SW 1271 (cell line): Measurements from ENCODE around the gene RARB.

Source experiments
- DNase-seq, 2 experiments: peaks; one replicate each; lab custom pipeline; 2025; lab: John Stamatoyannopoulos, UW

Gene RARB

DNA sequence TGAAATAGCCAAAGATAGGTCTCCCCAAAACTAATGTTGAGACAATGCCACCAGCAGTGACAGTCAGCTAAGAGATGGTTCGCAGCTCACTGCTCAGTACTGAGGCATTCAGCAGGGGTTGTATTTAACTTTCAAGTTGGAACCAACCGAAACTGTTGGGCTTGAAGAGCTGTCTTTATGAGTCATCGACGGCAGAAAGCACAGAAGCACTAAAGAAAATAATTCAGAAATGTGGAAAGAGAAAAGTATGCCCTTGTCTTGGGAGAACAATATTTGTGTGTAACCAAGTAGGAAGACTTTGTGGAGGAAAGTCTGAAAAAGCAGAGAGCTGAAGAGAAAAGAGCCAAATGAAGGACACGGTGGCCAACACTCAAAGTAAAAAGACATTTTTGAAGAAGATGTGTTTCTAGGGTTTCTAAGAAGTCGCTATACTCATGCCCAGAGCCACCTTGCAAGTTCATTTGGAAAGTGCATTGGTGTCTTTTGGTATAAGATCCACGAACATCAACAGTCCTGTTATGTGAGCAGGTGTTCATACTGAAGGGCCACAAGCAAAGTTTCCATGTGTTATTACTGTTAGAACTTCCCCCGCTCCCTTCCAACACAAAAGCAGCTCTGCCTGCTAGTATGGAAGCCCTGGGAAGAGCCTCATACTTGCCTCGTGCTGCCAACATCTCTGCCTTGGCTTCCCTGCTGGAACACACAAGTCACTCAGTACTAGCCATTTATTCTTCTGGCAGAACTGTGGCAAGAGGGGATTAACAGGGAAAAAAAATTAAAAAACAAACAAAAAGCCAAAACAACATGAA is 4.1 kb upstream of the RARB start:
- DNase-seq, result no peak

DNA sequence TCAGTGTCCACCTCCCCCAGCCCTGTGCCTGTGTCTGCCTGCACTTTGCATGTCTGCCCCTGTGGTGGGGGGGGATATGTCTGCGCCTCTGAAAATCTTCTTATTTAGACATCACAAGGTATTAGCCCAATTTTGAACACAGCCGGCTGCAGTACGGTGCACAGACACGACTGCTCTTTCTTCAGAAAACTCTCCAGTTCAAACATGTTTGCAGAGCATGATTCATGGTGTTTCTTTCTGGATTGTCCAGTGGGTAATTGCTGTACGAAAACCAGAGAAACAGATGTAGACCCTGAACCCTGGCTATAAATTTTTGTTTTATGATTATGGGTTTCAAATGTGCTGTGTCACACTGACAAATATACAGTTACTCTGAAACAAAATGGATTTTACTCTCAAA is 3.4 kb upstream of the RARB start:
- DNase-seq, result no peak

DNA sequence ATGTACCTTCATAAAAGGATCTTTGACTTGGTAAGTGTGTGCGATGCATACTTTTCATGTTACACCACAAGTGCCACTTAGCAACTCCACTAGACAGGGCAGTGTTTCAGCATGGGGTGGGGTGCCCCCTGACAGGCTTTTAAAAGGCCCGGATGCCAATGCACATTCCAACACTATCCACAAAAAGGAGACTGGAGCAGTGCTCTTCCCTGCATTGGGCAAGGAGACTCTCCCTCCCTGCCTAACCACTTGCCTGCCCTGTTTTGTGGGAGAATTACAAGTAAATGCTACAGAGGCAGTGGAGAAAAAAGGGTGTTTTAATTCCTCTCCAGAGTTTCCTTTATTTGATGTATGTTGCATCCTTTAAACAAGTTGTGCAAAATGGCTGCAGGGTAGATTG is 1.7 kb upstream of the RARB start:
- DNase-seq, result no peak

DNA sequence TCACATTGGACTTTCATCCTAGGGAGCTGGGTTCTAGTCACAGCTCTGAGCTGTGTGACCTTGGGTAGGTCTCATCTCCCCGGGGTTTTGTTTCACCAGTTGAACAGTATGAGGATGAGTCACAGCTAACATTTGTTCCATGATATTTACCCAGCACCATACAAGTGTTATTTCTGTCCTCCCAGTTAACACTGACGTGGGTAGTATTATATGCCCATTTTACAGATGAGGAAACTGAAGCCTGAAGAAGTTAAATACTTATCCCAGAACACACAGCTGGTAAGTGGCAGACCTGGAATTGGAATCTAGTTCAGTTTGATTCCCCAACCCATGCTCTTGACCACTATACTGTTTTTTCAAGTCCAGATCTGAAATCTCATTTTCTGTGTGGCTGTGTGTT is 908 bp upstream of the RARB start:
- DNase-seq, result no peak

DNA sequence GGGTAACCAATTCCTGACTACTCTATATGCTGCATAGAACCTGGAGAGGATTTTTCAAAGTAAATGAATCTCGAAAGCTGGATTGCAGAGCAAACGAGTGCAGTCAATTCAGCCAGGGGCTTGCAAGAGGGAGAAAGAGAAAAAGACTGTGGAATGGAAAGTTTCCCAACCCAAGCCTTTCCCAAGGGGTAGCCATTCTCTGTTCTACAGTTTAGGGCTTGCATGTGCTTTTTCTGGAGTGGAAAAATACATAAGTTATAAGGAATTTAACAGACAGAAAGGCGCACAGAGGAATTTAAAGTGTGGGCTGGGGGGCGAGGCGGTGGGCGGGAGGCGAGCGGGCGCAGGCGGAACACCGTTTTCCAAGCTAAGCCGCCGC is 511 bp upstream of the RARB start:
- DNase-seq, result no peak

DNA sequence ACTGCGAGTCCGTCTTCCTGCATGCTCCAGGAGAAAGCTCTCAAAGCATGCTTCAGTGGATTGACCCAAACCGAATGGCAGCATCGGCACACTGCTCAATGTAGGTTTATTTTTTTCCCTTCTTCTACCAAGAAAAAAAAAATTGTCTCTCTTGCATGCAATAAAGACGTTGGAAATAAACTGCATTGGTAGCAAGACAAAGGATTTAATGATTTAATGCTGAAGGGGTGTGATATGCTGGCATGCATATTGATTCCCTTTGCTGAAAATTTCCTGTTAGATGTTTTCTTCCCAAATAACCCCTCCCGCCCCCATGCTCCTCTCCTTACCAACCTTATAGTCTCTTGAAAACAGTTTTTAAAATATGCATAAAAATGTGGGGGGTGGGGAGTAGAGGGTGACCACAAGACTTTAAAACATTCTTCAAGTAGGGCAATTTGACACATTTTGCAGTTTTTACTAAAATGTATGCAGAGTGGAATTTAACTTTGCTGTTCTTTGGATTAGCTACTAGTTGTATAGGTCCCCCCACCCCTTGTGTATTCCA is 799 bp downstream of the RARB start:
- DNase-seq, result no peak

DNA sequence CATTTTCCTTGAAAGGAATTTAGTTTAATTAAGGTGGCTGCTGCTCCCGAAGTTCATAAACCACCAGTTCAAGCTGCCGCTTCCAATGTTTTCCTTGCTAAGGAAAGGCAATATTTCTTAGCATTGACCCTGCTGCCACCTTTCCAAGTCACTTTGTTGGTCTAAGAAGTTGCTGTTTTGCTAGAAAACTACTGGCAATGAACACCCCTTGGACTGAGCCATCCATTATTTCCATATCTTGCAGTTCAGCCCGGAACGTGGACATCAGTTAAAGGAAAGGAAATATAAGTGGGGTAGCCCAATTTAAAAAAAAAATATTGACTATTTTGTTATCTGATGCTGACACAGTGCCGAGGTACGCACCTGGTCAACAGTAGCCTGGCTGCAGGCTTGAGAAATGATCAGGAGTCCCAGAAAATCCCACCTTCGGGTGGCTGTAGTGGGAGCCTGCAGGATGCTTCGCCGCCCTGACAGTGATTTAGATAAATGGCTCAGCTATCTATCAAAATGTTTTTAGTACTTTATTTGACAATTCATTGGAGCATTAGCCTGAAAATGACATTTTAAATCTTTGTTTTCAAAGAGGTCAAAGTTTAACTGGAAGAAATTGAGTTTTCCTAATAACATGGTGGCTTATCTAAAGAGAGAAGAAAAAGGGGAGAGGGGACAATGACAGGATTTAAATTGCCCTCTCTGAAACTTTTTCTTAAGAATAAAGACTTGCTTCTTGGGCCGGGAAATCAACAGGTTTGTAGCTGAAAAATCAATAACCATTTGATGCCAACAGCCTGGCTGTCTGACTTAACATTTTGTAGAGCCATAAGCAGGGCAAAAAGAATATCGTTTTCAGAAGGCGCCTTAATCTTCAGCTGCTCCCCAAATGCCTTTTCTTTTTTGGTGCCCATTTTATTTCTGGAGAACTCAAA is 1.6 kb downstream of the RARB start:
- DNase-seq, result no peak

DNA sequence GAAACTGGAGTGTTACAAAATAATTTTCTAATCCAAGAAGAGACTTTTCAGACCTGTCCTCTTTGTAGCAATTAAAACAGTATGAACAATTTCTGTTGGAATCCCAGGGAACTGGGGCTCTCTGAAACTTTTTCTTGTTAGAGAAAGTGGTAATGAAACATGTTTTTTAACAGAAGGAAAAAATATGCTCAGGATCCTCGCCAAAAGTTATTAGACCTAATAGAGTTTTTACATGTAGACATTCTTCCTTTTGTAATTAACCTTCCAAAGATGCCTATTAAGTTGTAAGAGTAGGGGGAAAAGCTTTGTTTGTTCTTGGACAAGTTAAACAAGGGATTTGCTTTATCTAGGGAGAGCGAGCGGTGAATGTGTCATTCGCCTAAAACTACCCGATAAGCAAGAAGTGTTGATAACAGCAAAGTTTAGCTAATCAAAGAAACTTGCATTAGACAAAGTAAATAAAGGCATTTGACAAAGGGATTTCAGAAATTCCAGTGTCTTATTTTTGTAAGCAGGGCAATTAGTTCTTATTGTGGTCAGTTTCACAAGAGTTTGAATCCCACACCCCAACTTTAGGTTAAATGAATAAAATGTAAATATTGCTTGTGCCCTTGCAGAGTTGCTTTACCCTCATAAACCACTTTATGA is 2.3 kb downstream of the RARB start:
- DNase-seq, result no peak

DNA sequence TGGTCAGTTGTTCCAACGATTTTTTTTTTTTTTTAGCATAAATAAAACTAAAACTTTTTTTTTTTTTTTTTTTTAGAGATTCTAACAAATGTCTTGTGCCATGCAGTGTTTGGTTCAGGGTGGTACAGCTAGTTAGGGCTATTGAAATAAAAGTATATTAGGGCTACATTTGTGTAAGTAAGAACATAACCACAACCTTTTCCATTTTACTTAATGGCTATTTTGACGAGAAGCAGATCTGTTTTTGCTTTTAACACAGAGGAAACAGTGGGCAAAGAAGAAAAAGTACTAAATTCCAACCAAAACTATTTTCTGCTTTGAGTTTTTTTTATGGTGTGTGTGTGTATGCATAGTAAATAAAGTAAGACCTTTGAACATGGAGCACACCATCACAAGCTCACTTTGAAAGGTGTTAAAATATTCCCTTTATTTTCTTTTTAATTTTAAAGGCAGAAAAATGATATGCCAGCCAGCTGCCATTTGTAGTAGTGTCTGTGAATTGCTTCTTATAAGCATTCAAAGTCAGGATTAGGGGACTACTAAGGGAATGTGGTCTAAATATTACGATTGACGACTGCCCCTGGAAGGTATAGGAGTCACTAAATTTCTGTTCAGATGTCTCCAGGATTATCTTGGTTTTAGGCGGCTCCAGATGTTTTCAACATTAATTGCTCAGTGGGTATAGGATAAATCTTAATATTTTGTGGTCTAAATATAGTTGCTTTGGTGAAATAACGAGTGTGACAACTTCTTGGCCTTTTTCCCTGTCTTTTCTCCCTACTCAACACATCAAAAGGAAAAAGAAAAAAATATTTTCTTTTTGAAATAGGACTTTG is 3.1 kb downstream of the RARB start:
- DNase-seq, result no peak

DNA sequence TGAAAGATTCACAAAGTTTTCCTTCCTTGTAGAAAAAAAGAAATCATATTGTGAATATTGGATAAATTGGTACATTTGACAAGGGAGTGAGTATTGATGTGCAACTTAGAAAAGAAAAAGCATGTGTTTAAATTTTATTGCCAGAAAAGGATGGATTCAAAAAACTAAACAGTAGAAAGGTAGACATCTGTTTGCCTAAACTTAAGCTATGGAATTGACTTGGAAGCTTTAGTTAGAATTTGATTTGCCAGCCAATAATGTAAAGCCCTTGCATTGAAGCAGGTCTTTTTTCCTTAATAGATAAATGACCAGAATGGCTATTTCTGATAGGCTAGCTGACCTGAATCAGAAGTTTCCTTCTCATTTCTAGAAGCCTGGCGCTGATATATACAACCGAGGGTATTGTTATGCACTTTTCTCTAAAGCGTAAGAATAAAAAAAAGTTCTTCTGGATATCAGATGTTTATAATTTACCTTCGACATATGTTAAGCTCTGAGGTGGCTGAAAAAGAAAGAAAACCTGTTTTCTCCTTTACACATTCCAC is 4.2 kb downstream of the RARB start:
- DNase-seq, result no peak

DNA sequence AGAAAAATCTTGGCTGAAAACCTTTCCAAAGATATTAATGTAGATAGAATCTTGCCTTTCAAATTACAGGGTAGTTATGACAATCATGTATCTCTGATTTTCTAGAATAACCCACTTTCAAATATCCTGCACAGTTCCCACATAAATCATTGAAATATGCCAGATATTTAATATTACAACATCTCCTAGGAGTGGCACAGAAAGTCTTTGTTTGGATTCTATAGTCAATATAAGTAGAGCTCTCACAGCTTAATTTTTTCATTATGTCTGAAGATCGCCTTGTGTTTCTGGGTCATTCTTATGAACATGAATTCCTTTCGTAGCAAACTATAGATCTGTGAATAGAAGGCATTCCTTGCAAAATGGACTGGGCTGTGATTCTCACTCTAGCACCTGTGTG is 5.0 kb downstream of the RARB start:
- DNase-seq, result no peak

DNA sequence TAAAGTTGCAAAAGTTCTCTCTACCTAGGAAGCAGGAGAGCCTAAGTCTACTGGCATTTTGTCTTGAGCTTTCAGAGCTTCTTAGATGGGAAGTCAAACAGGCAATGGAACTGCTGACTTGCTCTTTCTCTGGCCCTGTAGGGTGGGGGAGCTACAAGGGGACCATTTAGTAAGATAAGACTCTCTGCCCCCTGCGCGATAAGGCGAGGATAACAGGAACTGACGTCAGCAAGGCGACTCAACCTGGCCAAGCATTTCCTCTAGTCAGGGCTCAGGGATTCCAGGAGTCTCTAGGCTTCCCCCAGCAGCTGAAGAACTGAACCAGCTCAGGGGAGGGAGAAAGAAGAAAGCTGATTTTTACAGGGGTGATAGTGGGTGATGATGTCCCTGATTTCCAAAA is 5.8 kb downstream of the RARB start:
- no peak for DNase-seq

DNA sequence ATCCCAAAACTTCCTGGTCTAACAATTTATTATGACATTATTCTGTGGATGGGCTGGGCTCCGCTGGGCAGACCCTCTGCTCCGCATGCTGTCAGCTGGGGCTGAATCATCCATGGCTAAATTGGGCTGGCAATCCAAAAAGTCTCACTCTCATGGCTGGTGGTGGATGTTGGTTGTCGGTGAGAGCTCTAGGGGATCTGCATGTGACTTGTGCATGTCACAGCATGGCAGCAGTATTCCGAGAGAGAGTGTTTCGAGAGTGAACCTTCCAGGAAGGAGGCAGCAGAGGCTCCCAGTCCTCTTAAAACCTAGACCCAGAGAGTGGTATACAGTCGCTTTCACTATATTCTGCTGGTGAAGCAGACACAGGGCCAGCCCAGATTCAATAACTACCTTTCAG is 9.9 kb downstream of the RARB start:
- no peak for DNase-seq

DNA sequence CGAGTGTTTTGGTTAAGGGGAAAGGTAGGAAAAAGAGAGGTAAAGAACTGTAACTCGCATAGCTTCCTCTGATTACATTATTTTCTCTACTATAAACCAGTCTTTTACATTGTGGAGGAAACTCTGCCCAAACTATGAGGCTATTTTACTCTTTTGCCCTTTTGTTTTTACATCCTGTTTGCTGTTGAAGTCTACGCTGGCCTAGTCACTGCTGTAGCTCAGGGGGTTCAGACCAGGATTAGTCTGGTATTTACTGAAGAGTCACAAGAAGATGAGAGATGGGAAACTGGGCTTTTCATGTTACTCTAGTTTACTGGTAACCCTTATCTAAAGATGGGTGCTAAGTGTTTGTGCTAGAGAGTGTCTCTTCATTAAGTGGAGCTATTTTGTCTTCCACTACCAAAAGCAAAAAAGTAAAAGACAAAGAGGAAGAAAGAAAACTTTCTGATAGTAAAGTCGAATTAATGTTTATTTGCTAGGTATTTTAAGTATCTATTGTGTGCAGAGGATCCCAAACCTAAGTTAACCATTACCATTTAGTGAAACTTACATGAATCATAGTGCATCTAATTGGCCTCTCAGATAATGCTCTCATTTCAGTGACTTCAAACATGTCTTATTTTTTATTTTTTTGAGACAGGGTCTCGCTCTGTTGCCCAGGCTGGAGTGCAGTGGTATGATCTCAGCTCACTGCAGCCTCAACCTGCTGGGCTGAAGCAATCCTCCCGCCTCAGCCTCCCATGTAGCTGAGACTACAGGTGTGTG is 10.9 kb downstream of the RARB start:
- no peak for DNase-seq

DNA sequence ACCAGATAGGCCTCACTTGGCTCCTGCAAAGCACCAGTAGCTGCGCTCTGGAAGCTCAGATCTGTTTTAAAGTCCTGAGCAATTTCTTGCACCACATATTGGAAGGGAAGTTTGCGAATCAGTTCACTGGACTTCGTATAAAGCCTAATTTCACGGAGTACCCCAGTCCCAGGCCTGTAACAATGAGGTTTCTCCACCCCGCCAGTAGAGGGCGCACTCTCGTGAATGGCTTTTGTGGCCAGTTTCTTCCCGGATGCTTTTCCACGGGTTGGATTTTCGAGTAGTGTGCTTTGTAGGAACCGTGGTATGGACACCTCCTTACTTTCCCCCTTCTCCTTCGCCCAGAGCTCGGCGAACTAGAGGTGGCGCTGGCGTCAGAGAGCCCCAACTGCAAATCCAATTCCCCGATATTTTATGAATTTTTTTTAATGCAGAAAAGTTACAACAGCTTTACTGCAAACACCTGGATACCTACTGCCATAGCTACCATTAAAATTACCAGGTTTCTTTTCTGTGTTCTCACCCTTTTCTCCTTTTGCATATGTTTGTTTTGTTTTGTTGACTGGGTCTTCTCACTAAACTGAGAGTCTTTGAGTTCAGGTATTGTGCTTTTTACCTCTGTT is 13.3 kb downstream of the RARB start:
- DNase-seq, result no peak

DNA sequence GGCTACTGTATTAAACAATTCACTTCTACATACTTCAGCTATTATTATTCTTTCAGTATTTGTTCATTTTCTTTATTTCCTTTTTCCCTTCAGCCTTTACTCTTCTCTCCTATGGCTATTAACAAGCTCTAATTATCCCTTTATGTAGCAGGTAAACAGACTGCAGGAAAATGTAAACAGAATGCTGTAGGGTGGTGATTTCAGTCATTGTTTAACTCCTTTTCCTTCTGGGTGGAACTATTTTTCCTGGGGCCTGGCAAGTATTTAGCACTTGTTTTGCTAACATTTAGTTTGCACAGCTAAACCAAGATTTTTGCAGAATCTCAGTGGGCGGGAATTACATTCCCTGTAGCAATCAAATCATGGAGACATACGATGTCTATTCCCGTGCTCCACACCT is 14.4 kb downstream of the RARB start:
- no peak for DNase-seq

DNA sequence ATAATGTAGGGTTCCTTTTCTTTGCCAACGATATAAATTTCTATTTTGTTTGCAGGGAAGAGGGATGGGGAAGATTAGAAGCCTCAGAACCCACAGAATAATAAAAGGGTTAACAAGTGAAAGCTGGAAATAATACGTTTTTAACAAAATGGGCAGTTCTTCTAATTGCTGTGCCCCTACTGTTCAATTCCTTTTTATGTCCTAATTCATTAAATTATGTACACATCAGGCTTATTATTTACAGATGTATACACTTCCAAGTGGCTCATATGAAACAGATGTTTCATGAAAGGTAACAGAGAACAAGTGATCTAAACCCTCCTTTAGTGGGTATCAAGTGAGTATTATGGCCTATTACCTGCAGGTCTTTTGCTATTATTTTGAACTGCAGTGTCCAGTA is 16.2 kb downstream of the RARB start:
- DNase-seq, result no peak

DNA sequence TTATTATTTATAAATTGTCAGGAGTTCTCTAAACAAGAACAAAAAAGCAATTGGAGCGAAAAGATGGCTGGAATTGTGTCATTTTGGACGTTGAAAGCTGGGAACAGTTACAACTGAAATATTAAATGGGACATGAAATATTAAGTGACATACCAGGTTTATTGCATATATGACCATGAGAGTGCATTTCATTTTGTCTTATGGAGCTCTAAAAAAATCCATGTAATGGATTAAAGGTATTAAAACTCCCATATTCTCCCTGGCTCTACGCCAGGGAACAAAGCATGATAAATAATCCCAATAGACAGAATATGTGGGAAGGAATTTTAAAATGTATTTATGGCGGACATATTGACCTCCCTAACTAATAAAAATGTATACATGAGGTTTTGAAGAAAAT is 17.7 kb downstream of the RARB start:
- no peak for DNase-seq

DNA sequence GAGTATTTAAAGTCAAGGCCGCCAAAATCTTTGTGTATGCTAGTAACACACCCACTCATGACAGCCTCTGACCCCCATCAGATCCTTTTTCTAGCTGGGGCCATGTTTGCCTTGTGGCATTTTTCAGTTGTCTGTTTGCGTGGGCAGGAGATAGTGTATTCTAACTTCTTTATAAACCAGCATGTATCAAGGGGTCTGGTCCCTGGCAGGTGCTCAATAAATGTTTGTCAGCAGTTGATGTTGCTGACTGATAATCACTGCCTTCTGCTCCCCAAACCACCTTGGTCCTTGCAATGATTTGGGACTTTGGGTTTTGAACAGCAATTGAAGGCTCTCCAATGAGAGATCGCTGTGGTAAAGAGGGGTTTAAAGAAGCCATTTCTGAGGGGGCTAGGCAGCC is 19.2 kb downstream of the RARB start:
- DNase-seq, result no peak

DNA sequence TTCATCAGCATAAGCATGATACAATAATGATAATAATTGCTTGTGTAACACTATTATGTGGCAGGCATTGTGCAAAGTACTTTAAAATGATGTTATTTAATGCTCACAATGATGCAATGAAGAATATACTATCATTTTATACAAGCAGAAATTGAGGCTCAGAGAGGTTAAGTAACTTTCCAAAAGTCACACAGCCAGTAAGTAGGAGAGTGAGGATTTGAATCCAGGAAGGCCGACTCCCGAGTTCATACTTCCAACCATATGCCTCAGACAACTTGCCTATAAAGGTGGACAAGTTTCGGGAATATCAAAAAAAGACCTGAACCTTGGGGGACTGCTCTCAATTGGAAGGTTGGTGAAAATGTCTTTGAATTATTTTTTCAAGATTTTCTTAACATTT is 19.9 kb downstream of the RARB start:
- DNase-seq, result no peak
